T47D (cell line): ENCODE results near the gene CLDN22.
A peak's percentile ranks its signal among the peaks of the same experiment; 100 is the strongest.

ENCODE experiments used
- DNase-seq, 2 experiments: peaks; one replicate each; pipeline versions ENCODE4 v3.0.0 to v3.0.0-alpha.2; 2011 to 2012; ENCODE audit warnings: low read depth in 1 of 2, low spot score in 1 of 2
- JUND ChIP-seq: IDR thresholded peaks from 2 replicates; pipeline ENCODE4 v1.6.1; 2012; ENCODE audit warnings: low read depth
- in situ Hi-C: cut with HindIII; loops from 2 replicates; pipeline ENCODE4 v1.10.0; 2016; ENCODE audit warnings: low sequenced_read_pairs, low pct_unique_long_range_greater_than_20kb

Gene CLDN22

GRCh38 chr4:183320211-183321059 lies at the start of gene CLDN22:
Gene CLDN22, minus strand, starts transcription at chr4:183320276. Its CDS starts 58 bp downstream, at chr4:183320218.
- no peak for TF ChIP-seq JUND
- peak in 1 of 2 experiments; percentile 4 for DNase-seq
- in situ Hi-C loops, result no loop called here

GRCh38 chr4:183369073-183369472 lies 49.0 kb upstream of the CLDN22 start:
- no peak for DNase-seq
- in situ Hi-C loops, result no loop called here
- TF ChIP-seq JUND, result no peak

- TF ChIP-seq JUND, result no peak
- DNase-seq, result no peak
- in situ Hi-C loops, result no loop called here
Observed at GRCh38 chr4:183366206-183366835, 46.2 kb upstream of the CLDN22 start.

- TF ChIP-seq JUND, result no peak
- DNase-seq, result no peak
Observed at GRCh38 chr4:183364025-183364424, 43.9 kb upstream of the CLDN22 start.

GRCh38 chr4:183362916-183363542 lies 43.0 kb upstream of the CLDN22 start:
- no peak for TF ChIP-seq JUND
- in situ Hi-C loops, result no loop called here
- no peak for DNase-seq

More at GRCh38 chr4:183364025-183364424, 43.9 kb upstream of the CLDN22 start:
- in situ Hi-C loops, result no loop called here

- DNase-seq, result no peak
- TF ChIP-seq JUND, result no peak
- in situ Hi-C loops, result no loop called here
Observed at GRCh38 chr4:183362036-183362435, 42.0 kb upstream of the CLDN22 start.

GRCh38 chr4:183360161-183360919 lies 40.3 kb upstream of the CLDN22 start:
- TF ChIP-seq JUND, result no peak
- no peak for DNase-seq
- in situ Hi-C loops, result no loop called here

- DNase-seq, result no peak
- TF ChIP-seq JUND, result no peak
- in situ Hi-C loops, result no loop called here
Observed at GRCh38 chr4:183358215-183358755, 38.2 kb upstream of the CLDN22 start.

GRCh38 chr4:183356931-183357675 lies 37.0 kb upstream of the CLDN22 start:
- DNase-seq, result no peak

GRCh38 chr4:183356173-183356830 lies 36.2 kb upstream of the CLDN22 start:
- no peak for TF ChIP-seq JUND
- in situ Hi-C loops, result no loop called here
- DNase-seq, result no peak

More at GRCh38 chr4:183356931-183357675, 37.0 kb upstream of the CLDN22 start:
- in situ Hi-C loops, result no loop called here
- no peak for TF ChIP-seq JUND

- no peak for DNase-seq
- no peak for TF ChIP-seq JUND
- in situ Hi-C loops, result no loop called here
Observed at GRCh38 chr4:183355405-183355804, 35.3 kb upstream of the CLDN22 start.

- TF ChIP-seq JUND, result no peak
- in situ Hi-C loops, result no loop called here
- peak in 1 of 2 experiments; percentile 59 for DNase-seq
Observed at GRCh38 chr4:183354219-183354618, 34.1 kb upstream of the CLDN22 start.
